HUES64 (cell line): ENCODE data around the gene EDEM2.
"Not testable (repeated sequence)": the region's sequence is repeated elsewhere in the genome, so short reads cannot be mapped to it uniquely, and the experiment has no call there.

Experiments
- H3K27ac ChIP-seq: 2 replicates; pipeline ENCODE4 v1.7.0; 2013; ENCODE audit warnings: low read depth, low read length, inconsistent platforms
- H3K27me3 ChIP-seq: 2 replicates; pipeline ENCODE4 v1.6.1; 2013; ENCODE audit warnings: mild to moderate bottlenecking, low read length; ENCODE audit not compliant: insufficient read depth
- H3K36me3 ChIP-seq: 2 replicates; pipeline ENCODE4 v1.6.1; 2013; ENCODE audit warnings: mild to moderate bottlenecking, low read length; ENCODE audit not compliant: insufficient read depth
- H3K4me1 ChIP-seq: 2 replicates; pipeline ENCODE4 v1.6.1; 2013; ENCODE audit warnings: mild to moderate bottlenecking, low read length, moderate library complexity; ENCODE audit not compliant: insufficient read depth
- H3K4me3 ChIP-seq: 2 replicates; pipeline ENCODE4 v1.5.1; 2013; ENCODE audit warnings: mild to moderate bottlenecking, low read length, moderate library complexity
- H3K9ac ChIP-seq: 2 replicates; pipeline ENCODE4 v1.6.1; 2013; ENCODE audit warnings: mild to moderate bottlenecking, low read depth, low read length
- H3K9me3 ChIP-seq: 2 replicates; pipeline ENCODE4 v1.6.1; 2013; ENCODE audit warnings: low read depth, low read length; ENCODE audit not compliant: insufficient read depth
- WGBS: fragments of 150-250, 120-280 bp; methylation state at CpG from one replicate; pipeline ENCODE4 v1.1.7; 2013; ENCODE audit warnings: missing lambda C conversion rate; 5-methylcytosine and 5-hydroxymethylcytosine counted together

Gene EDEM2

DNA sequence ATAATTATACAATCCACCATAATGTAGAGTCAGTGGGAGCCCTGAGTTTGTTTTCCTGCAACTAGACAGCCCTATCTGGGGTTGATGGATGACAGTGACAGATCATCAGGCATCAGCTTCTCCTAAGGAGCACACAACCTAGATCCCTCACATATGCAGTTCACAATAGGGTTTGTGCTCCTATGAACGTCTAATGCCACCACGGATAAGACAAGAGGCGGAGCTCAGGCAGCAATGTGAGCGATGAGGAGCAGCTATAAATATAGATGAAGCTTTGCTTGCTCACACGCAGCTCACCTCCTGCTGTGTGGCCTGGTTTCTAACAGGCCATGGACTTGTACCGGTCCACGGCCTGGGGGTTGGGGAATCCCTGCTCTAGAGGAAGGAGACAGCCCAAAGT lies 25.9 kb downstream of the EDEM2 start:
- H3K27me3 ChIP-seq = no peaks in the 10 kb centered on the region
- no peak overlapping the region for H3K27ac ChIP-seq
- H3K4me3 ChIP-seq = no peak overlapping the region
- peaks cover 74% of the 10 kb centered on the region for H3K36me3 ChIP-seq
- H3K4me1 ChIP-seq = no peaks in the 10 kb centered on the region
- H3K9me3 ChIP-seq = no peaks in the 10 kb centered on the region
- WGBS = 97% methylated on average over 7 of the region's 7 CpGs
- H3K9ac ChIP-seq = no peak overlapping the region

DNA sequence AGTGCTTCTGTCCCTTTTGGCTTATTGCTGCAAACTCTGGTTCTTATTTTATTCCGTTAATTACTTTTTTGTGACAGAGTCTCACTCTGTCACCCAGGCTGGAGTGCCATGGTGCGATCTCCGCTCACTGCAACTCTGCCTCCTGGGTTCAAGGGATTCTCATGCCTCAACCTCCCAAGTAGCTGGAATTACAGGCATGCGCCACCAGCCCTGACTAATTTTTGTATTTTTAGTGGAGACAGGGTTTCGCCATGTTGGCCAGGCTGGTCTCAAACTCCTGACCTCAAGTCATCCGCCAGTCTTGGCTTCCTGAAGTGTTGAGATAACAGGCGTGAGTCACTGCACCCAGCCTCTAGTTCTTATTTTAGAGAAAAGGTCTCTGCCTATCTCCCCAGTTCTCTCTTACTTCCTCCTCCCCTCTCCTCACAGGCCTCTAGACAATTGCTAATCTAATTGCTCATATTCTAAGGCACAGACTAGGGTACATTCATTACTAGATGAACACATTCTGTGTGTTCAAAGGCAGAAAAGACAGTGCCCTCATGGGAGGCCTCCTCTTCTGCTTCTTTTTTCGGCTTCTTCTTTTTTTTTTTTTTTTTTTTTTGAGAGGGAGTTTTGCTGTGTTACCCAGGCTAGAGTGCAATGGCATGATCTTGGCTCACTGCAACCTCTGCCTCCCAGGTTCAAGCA lies 27.0 kb downstream of the EDEM2 start:
- Histone ChIP-seq H3K9me3 (no peaks in the 10 kb centered on the region), H3K36me3 (peaks cover 77% of the 10 kb centered on the region), H3K27me3 (no peaks in the 10 kb centered on the region), H3K27ac (no peak overlapping the region), H3K4me1 (no peaks in the 10 kb centered on the region), H3K9ac (no peak overlapping the region), H3K4me3 (no peak overlapping the region)
- WGBS = 91% methylated on average over 8 of the region's 8 CpGs

DNA sequence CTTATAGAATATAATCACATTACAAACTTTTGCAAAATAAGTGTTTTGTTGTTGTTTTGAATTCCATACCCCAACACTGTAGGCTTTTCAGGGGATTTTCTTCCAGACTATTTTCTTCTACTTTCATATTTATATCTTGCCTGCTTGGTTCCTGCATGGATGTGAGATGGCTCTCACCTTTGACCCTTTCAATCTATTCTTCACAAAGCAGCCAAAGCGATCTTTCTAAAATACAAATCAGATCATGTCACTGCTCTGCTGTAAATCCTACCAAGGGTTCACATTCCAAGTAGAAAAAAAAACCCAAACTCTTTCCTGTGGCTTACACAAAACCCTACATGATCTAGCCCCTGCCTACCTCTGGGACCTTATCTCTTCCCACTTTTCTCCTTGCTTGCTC lies 29.5 kb downstream of the EDEM2 start:
- H3K36me3 ChIP-seq = peaks cover 62% of the 10 kb centered on the region
- 95% methylated on average over 1 of the region's 1 CpG for WGBS
- H3K27ac ChIP-seq = no peak overlapping the region
- no peaks in the 10 kb centered on the region for H3K9me3 ChIP-seq
- no peaks in the 10 kb centered on the region for H3K27me3 ChIP-seq
- no peaks in the 10 kb centered on the region for H3K4me1 ChIP-seq
- H3K9ac ChIP-seq = no peak overlapping the region
- no peak overlapping the region for H3K4me3 ChIP-seq

DNA sequence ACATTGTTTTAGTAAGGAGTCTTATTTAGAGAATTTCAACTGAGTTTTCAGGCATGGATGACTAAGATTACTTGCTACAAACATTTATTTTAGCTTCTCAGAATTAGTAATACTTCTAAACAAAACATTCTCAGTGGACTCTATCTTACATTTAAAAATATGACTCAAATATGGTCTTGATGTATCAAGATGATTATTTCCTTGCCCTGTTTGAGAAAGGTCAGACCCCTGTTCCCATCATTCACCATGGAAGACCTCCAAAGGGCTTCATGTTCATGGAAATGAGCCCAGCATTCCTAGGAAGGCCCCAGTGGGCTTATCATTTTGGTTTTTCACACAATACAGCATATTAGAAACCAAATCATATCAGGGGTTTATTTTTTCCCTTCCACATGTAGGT lies 29.9 kb downstream of the EDEM2 start:
- H3K27ac ChIP-seq = no peak overlapping the region
- H3K4me3 ChIP-seq = no peak overlapping the region
- H3K4me1 ChIP-seq = no peaks in the 10 kb centered on the region
- no peaks in the 10 kb centered on the region for H3K9me3 ChIP-seq
- no peak overlapping the region for H3K9ac ChIP-seq
- no peaks in the 10 kb centered on the region for H3K27me3 ChIP-seq
- H3K36me3 ChIP-seq = peaks cover 61% of the 10 kb centered on the region

DNA sequence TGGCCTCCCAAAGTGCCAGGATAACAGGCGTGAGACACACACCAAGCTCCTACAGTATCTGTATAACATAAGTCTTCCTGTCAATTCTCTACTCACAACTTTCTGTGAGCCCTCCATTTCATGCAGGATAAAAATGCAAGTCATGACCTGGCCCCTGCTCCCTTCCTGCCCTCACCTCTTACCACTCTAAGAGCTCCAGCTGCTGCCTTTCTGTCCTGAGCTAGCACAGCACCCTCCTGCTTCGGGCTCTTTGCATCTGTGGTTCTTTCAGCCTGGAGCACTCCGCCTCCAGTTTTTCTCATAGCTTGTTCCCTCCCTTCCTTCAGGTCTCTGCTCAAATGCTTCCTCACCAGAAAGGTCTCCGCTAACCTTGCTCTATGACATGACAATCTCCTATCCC lies 30.9 kb downstream of the EDEM2 start:
- Histone ChIP-seq H3K9ac (no peak overlapping the region), H3K27me3 (no peaks in the 10 kb centered on the region), H3K27ac (no peak overlapping the region), H3K4me1 (no peaks in the 10 kb centered on the region), H3K9me3 (no peaks in the 10 kb centered on the region), H3K4me3 (no peak overlapping the region), H3K36me3 (peaks cover 52% of the 10 kb centered on the region)
- 93% methylated on average over 4 of the region's 4 CpGs for WGBS

DNA sequence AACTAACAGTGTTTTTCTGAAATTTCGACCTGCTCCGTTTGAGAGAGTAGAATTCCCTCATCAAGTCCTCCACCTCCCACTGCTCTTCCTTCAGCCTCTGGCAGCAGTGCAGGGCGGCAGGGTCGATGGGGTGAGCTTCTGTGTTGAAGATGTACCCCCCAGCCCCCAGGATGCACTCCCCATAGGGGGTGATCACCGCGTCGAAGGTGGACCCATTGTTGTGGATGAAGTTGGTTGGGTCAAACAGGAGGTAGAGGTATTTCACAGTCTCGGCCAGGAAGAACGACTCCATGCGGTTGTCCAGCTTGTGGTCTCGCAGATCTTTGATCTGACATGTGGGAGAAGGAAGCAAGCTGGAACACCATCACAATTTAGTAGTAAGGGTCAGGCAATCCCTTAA lies 31.5 kb downstream of the EDEM2 start:
- H3K36me3 ChIP-seq = peaks cover 48% of the 10 kb centered on the region
- H3K27ac ChIP-seq = no peak overlapping the region
- WGBS = 92% methylated on average over 11 of the region's 11 CpGs

DNA sequence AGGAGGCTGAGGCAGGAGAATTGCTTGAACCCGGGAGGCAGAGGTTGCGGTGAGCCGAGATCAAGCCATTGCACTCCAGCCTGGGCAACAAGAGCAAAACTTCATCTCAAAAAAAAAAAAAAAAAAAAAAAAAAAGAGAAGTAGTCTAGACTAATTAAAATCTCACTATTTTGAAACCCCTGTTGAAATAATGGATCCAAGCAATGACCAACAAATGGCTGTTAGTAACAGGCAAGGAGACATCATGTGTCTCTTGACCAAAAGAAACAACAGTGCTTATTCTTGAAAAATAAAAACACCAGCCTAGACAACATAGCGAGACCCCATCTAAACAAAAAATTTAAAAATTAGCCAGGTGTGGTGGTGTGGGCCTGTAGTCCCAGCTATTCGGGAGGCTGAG lies 34.9 kb downstream of the EDEM2 start:
- H3K36me3 ChIP-seq = peaks cover 21% of the 10 kb centered on the region
- not testable (repeated sequence) for H3K27me3 ChIP-seq, H3K9ac ChIP-seq, H3K4me1 ChIP-seq, H3K27ac ChIP-seq, H3K4me3 ChIP-seq, H3K9me3 ChIP-seq
- WGBS = 50% methylated on average over 2 of the region's 5 CpGs

More for the DNA sequence above, 31.5 kb downstream of the EDEM2 start:
- H3K9ac ChIP-seq = no peak overlapping the region
- H3K27me3 ChIP-seq = no peaks in the 10 kb centered on the region
- no peaks in the 10 kb centered on the region for H3K4me1 ChIP-seq
- no peak overlapping the region for H3K4me3 ChIP-seq
- H3K9me3 ChIP-seq = no peaks in the 10 kb centered on the region

DNA sequence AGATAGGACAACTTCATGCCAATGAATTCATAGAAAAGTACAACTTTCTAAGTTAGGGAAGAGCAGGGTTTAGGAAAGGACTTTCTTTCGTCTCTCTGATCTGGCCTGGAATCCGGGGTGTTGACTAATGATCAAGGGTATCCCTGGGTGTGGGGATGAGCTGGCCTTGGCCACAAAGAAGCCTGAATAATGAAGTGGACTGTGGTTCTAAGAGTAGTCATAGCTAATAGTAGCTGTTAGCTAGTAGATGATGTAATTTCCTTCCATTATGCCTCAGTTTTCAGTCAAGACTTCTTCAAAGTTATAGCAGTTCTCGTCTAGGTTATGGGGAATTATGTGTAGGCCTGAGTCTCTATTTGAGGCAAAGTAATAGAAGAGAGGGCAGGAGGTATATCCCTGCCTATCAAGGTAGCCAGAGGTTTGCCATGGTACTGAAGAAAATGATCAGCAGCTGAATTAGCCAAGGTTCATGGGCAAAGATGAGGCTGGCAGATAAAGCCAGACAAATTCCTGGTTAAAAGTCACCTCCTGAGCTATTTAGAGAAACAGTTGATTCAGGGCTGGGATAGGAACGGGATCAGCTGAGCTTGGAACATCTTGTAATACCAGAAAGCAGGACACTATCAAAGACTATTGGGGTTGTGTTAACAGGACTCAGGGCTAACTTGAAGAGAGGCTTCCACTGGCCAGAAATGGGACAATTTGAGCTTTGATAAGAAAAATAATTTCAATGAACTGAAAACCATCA lies 35.8 kb downstream of the EDEM2 start:
- H3K36me3 ChIP-seq = peaks cover 17% of the 10 kb centered on the region
- 88% methylated on average over 4 of the region's 4 CpGs for WGBS
- no peak overlapping the region for H3K27ac ChIP-seq

DNA sequence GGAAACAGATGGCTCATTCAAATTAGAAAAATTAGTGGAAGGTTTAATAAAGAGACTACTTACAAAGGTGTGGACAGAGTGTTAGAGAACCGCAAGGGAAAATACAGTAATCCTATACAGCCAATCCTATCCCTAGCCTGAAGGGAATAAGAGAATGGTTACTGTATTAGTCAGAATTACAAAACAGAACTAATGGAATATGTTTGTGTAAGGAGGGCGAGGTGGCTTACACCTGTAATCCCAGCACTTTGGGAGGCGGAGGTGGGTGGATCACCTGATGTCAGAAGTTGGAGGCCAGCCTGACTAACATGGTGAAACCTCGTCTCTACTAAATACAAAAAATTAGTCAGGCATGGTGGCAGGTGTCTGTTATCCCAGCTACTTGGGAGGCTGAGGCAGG lies 38.2 kb downstream of the EDEM2 start:
- Histone ChIP-seq H3K27me3 (no peaks in the 10 kb centered on the region), H3K4me3 (no peak overlapping the region), H3K9ac (no peak overlapping the region), H3K4me1 (no peaks in the 10 kb centered on the region), H3K27ac (no peak overlapping the region), H3K36me3 (0 out of 2 replicates have a peak, but pooled peaks cover 2% of the 10 kb centered on the region), H3K9me3 (no peaks in the 10 kb centered on the region)
- 95% methylated on average over 4 of the region's 4 CpGs for WGBS

More for the DNA sequence above, 35.8 kb downstream of the EDEM2 start:
- H3K4me1 ChIP-seq = no peaks in the 10 kb centered on the region
- no peaks in the 10 kb centered on the region for H3K27me3 ChIP-seq
- H3K9ac ChIP-seq = no peak overlapping the region
- no peak overlapping the region for H3K4me3 ChIP-seq
- H3K9me3 ChIP-seq = no peaks in the 10 kb centered on the region

DNA sequence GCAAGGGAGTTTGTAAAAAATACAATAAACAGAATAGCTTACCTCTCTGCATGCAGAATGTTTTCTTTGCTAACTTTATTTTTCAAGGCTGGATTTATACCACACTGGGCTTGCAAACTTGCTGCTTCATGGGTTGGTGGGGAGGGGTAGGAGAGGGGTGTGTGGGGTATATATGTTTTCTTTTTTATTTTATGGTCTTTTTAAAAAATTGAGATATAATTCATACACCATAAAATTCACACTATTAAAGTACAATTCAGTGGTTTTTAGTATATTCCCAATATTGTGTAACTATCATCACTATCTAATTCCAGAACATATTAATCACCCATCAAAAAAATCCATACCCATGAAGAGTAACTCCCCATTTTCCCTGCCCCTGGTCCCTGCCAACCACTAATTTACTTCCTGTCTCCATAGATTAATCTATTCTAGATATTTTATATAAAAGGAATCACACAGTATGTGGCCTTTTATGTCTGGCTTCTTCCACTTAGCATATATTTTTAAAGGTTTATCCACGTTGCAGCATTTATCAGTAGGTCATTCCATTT lies 40.2 kb downstream of the EDEM2 start:
- Histone ChIP-seq H3K4me1 (no peaks in the 10 kb centered on the region), H3K27ac (no peak overlapping the region), H3K36me3 (no peaks in the 10 kb centered on the region), H3K9me3 (no peaks in the 10 kb centered on the region), H3K9ac (no peak overlapping the region), H3K27me3 (no peaks in the 10 kb centered on the region), H3K4me3 (no peak overlapping the region)
- WGBS = 100% methylated on average over 1 of the region's 1 CpG

DNA sequence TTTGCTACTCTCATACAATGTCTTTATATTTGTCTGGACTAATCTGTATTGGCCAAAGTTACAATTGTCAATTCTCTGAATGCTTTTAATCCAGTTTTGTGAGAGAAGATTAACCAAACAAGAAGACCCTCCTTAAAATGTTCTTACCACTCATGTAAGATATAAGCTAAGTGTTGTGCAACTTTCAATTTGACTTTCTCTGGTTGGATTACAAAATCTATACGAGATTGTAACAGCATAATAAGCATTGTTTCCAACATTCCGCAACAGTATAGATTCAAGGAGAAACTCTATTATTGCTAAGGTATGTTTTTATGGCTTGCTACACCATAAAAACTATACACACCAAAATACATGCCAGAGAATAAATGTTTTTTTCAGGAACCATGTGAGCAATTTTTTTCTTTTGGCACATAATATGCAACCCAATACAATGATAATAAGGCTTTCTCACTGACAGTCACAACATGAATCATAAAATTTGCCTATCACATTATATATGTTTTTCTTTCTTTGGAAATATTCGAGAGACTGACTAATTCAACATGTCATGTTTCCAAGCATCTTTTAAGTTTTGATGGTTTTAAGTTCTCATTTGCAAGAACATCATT lies 42.3 kb downstream of the EDEM2 start:
- Histone ChIP-seq H3K27ac (no peak overlapping the region), H3K9ac (no peak overlapping the region), H3K36me3 (no peaks in the 10 kb centered on the region), H3K9me3 (no peaks in the 10 kb centered on the region), H3K4me1 (no peaks in the 10 kb centered on the region), H3K27me3 (no peaks in the 10 kb centered on the region), H3K4me3 (no peak overlapping the region)
- WGBS = 100% methylated on average over 1 of the region's 3 CpGs
